ENCODE measurements around the gene IRF7.

IRF7 gene

DNA sequence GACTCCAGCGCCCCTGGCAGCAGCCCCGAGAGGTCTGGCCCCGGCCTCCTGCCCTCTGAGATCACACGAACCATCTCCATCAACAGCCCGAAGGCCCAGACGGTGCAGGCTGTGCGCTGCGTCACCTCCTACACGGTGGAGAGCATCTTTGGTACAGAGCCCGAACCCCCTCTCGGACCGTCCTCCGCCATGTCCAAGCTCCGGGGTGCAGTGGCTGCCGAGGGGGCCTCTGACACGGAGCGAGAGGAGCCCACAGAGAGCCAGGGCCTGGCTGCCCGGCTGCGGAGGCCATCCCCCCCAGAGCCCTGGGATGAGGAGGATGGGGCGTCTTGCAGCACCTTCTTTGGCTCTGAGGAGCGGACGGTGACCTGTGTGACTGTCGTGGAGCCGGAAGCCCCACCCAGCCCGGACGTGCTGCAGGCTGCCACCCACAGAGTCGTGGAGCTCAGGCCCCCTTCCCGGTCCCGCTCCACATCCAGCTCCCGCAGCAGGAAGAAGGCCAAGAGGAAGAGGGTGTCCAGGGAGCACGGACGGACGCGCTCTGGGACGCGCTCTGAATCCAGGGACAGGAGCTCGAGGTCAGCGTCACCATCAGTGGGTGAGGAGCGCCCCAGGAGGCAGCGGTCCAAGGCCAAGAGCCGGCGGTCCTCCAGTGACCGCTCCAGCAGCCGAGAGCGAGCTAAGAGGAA is 7.6 kb downstream of the IRF7 start:
- DNase-seq (ENCODE audit: low spot score) = no peak

DNA sequence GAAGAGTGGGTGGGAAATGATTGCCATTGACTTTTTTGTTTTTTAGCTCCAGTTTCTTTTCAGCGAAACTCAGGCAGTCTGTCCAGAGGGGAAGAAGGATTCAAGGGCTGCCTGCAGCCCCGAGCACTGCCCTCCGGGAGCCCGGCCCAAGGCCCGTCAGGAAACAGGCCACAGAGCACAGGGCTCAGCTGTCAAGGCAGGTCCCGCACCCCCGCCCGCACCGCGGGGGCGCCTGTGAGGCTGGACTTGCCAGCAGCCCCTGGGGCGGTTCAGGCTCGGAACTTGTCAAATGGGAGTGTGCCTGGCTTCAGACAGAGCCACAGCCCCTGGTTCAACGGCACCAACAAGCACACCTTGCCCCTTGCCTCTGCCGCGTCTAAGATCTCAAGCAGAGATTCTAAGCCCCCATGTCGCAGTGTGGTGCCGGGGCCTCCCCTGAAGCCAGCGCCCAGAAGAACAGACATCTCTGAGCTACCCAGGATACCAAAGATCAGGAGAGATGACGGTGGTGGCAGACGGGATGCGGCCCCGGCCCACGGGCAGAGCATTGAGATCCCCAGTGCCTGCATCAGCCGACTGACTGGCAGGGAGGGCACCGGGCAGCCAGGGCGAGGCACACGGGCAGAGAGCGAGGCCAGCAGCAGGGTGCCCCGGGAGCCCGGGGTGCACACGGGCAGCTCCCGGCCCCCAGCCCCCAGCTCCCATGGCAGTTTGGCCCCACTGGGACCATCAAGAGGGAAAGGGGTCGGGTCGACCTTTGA is 8.6 kb downstream of the IRF7 start:
- no peak for DNase-seq (ENCODE audit: low spot score)

DNA sequence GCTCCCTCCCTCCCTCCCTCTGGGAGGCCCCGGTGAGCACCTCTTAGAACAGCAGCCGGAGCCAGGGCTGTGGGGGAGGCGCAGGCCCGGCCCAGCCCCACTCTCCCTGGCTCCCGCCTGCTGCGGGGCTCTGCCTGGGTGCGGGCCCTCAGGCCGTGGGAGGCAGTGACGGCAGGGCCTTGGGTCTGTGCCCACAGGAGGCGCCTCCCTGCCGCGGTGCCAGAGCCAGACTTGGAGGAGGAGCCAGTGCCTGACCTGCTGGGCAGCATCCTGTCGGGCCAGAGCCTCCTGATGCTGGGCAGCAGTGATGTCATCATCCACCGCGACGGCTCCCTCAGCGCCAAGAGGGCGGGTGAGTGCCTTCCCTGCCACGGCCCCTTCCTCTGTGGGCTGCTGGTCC is 9.5 kb downstream of the IRF7 start:
- DNase-seq (ENCODE audit: low spot score) = no peak

DNA sequence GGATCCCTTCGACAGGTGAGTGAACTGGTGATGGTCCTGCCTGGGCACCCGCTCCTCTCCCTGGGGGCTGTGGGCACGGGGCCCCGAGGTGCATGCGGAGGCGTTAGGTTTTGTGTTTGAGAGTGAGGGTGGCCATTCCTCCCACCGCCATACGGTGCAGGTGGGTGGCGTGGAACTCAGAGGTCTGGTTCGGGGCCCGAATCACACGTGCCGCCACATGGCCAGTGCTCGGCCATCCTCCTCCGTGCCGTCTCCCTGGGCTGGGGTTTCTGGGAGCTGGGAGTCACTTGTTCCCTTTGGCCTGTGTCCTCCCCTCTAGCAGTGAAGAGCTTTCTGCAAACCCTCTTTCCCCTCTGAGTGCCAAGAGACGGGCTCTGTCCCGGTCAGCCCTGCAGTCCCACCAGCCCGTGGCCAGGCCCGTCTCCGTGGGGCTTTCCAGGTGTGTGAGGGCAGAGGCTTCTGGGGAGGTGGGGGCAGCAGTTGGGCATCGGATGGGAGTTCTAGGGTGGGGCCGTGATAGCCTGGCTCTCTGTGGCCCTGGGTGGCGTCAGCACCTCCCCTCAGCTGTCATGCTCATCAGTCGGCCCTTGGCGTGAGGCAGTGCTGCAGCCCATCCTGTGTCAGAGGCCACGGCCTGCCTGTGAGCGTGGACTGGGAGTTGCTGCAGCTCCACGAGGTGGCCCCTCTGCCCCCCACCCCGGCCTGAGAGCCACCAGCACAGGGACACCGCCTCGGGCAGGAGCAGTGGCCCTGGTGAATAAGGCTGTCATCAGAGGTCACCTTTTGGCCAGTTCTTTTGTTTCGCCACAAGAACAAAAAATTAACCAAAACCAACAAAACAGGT is 10.2 kb downstream of the IRF7 start:
- DNase-seq (ENCODE audit: low spot score) = no peak

DNA sequence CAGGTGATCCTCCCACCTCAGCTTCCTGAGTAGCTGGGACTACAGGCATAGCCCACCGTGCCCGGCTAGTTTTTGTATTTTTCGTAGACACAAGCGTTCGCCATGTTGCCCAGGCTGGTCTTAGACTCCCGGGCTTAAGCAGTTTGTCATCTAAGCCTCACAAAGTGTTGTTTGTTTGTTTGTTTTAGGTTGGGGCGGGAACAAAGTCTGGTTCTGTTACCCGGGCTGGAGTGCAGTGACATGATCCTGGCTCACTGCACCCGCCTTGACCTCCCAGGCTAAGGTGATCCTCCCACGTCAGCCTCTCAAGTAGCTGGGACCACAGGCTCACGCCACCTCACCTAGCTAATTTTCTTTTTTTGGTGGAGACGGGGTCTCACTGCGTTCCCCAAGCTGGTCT is 12.6 kb downstream of the IRF7 start:
- DNase-seq (ENCODE audit: low spot score) = no peak

DNA sequence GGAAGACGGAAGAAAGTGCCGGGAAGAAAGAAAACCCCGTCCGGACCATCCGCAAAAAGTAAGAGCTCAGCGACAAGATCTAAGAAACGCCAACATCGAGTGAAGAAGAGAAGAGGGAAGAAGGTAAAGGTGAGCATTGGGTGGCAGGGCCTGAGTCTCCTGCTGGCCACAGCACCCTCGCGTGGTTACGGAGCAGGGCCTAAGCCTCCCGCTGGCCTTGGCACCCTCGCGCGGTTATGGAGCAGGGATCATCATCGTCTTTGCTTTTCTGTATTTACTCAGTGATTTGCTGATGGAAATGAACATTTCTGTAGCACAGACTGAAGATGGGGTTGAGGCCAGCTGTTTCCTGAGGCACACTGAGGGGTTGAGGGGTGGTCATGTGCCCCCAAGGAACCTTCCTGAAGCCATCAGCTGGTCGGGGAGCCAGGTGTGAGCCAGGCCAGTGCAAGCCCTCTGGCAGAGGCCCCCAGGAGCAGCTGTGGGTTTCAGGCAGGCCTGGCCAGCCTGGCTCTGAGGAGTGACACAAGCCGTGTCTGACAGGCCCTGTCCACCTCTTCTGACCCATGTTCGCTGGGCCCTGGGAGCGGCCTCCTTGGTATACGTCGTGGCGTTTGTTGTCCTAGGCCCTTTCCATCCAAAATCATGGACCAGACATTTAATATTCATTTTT is 14.0 kb downstream of the IRF7 start:
- DNase-seq (ENCODE audit: low spot score) = no peak

DNA sequence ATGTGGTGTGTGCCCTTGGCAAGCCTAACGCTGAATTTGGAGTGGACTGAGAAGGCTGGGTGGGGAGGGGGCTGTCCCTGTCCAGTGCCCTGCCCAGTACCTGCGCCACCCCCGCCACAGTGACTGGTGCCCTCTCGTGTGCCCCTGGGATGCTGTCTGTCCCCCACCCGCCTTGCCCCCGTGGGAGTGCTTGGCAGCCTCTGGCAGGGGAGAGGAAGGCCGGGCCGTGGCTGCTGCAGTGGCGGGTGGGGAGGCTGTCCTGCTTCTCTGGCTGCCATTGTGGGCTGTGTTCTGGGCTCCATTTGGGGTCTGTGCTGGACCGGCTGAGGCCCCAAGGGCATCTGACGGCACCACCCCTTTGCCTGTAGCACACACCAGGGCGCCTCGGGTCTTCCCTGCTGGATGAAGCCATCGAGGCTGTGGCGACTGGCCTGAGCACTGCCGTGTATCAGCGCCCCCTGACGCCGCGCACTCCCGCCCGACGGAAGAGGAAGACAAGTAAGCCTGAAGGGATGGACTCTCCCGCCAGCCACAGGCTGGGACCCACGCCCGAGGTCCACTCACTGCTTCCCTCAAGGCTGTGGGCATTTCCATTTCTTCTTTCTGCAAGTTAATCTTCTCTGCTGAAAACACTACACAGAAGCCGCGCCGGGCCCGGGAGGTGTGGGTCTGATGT is 17.6 kb downstream of the IRF7 start:
- no peak for DNase-seq (ENCODE audit: low spot score)

DNA sequence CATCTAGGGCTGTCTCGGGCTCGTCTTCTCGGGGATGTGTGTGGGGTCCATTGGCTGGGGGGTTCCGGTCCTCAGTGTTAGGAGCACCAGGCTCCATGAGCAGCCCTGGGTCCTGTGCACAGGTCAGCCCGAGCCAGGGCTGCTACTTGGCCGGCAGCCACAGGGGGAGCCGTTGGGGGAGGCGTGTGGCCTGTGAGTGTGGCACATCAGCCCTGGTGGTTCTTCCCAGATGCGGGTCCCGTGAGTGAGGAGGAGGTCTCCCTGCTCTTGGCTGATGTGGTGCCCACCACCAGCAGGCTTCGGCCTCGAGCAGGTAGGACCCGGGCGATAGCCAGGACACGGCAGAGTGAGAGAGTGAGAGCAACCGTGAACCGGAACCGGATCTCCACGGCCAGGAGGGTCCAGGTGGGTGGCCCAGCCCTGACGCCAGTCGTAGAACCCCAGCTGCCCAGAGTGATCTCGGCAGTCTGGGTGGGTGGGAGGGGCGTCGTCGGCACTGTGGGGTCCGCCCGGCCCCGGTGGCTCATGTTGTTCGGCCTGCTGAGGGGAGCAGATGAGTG is 18.5 kb downstream of the IRF7 start:
- no peak for DNase-seq (ENCODE audit: low spot score)

DNA sequence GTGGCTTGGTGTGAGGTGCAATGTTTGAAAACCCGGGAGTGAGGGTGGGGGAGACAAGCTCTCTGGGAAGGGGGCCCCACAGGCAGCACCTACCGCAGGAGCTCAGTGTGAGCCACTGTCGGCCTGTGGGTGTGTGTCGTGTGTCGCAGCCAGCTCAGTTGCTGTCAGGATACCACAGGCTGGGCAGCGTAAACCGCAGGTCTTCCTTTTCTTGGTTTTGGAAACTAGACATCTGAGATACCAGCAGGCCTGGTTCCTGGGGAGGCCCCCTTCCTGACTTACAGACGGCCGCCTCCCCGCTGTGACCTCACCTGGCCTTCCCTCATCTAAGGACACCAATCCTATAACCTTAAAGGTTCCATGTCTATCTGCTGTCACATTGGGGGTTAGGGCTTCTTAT is 19.4 kb downstream of the IRF7 start:
- DNase-seq (ENCODE audit: low spot score) = no peak

DNA sequence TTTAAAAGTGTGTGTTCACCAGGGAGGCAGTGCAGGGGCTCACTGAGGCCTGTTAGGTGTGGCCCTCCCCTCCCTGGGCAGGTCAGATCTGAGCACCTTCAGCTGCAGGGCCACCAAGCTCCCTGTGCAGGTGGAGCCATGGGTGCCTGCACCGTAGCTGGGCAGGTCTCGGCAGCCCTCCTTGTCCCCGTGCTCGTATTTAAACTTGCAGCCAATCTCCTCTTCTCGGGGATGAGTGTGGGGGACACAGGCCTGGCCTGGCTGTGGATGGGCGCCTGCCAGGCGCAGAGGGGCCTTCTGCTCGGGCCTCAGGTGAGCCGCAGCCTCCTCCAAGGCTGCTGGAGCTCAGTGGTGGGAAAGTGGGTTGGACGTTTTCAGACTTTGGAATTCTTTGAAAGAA is 20.4 kb downstream of the IRF7 start:
- no peak for DNase-seq (ENCODE audit: low spot score)

DNA sequence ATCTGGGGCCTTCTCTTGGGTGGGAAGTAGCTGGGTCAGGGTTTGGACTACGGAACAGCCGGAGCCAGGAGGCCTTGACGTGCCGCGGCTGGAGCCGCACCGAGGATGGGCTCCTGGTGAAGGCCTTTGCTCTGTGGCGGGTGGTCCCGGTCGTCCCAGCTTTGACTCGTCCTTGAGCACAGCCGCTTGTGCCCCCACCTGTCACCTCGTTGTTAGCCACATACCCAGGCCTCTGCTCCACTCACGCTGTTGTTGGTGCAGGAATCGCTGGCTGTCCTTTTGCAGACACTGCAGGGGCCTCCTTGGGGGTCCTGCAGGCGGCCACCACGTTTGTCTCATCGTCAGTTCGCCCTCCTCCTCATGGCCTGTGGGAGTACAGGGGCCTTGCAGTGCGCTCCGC is 22.4 kb downstream of the IRF7 start:
- no peak for DNase-seq (ENCODE audit: low spot score)

DNA sequence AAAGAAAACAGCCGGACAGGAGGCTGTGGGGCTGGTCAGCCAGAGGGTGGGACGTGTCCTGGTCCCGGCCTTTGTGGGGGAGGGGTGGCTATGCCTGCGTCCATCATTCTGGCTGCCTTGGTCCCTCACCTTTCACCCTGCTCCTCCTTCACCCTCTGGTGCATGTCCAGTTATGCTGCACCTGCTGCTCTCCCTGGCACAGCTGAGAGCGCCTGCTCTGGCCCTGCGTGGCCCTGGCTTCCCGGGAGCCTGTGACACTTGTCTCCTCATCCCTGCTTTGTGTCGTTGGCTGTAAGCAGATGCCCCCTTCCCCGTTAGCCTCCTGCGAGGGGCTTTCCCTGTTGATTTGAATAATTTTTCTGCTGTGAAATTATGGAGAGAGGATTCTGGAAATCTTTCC is 22.8 kb downstream of the IRF7 start:
- DNase-seq (ENCODE audit: low spot score) = no peak

DNA sequence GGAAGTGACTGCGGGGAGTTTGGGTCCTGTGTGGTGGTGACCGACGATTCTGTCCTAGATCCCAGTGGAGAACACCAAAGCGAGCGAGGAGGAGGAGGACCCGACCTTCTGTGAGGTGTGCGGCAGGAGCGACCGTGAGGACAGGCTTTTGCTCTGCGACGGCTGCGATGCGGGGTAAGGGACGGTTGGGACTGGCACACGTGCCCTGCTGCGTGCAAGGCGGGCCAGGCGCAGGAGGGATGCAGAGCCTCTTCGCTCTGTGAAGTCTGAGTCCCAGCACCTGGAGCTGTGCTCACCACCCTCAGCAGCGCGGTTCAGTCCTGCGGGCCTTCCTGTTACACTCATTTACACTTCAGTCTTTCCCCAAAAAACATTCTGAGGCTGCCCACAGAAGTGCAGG is 23.2 kb downstream of the IRF7 start:
- DNase-seq (ENCODE audit: low spot score) = no peak

DNA sequence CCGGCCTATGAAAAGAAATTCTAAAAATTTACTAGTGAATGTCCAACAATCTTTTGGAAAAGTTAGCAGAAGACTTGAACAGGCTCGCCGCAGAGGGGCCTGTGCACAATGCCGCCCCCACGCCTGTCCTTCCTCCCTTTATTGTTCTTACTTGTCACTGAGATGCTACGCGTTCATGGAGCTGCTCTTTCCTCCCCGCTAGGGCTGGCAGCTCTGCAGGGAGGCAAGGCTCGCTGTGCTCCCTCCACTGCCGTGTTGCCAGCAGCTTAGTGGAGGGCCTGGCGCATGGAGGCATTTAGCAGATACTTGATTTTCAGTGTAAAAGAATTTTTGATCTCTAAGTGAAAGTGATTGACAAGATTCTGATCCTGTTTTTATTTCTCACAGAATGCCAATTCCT is 24.8 kb downstream of the IRF7 start:
- no peak for DNase-seq (ENCODE audit: low spot score)

DNA sequence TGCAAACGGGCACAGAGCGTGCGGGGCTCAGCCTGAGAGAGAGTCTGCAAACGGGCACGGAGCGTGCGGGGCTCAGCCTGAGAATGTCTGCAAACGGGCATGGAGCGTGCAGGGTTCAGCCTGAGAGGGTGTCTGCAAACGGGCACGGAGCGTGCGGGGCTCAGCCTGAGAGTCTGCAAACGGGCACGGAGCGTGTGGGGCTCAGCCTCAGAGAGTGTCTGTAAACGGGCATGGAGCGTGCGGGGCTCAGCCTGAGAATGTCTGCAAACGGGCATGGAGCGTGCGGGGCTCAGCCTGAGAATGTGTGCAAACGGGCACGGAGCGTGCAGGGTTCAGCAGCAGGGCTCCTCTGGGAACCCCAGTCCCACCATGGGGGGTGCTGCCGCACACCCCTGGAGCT is 26.0 kb downstream of the IRF7 start:
- no peak for DNase-seq (ENCODE audit: low spot score)

DNA sequence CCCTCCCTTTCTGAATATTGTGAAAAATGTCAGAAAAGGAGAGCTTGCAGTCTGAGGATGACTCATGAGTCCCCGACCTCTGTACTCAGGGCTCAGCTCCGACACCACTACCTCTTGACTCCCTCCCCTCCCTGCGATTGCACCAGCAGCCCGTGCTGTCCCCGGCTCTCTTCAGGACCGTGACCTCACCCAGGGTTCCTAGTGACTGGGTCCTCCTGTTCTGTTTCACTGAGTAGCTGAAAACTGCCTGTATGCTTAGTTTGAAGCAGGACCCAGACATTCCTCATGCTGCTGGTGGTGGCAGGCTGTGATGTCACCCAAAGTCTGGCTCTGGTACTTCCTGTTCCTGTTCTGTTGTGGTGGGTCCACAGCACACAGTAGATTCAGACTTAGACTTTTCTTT is 27.8 kb downstream of the IRF7 start:
- DNase-seq (ENCODE audit: low spot score) = peak; percentile 61

DNA sequence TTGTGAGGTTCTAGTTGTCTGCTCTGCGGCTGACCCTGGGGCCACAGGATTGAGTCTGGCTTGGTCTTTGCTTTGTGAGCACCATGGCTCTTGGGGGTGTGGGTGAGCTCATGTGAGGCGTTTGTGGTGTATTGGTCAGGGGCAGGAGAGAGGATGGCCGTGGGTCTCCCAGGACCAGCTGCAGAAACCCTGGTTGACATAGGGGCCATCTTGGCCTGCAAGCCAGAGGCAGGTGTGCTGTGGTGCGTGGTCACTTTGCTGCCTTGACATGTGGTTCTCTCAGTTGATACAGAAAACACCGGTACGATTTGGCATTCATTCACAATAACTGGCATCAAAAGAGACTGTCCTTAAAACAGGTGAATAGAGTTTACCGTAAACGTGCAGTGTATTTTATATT is 28.2 kb downstream of the IRF7 start:
- DNase-seq (ENCODE audit: low spot score) = no peak

DNA sequence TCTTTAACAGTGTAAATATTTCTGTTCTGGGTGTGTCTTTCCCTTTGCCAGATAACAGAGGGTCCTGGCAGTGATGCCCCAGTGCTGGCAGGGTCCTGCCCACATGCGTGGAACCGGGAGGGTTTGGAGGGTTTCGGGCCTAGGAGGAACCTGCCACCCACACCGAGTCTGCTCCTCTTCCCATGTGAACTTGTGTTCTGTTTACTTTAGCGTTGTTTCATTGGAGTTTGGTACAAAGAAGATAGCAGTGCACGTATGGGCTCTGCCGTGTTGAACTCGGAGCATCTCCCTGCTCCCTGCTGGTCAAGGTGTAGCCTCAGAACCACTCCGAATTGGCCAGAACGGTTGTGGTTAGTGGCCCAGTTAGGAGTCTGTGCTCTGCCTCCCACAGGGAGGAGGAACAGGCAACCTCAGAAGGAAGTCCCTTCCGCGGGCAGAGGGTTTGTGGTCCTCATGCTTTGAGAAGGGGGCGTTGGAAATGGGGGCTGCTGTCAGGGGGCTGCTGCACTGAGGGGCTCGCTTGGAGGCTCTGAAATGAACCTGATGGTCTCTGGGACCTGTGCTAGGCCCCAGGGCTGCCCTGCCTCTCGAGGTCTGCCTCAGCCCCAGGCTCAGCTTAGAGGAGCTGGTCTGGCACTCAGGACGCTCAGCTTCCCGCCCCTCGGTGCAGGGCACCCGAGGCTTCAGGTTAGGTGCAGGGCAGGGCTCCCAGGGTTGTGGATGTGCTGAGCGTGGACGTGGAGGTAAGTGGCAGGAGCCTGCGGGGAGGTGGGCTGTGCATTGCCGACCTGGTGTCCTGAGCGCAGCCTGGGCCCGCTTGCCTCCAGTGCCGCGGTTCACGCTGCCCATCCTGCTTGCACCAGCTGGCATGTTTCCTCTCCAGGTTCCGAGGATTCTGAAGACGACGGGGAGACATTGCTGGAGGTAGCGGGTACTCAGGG is 29.1 kb downstream of the IRF7 start:
- DNase-seq (ENCODE audit: low spot score) = no peak

DNA sequence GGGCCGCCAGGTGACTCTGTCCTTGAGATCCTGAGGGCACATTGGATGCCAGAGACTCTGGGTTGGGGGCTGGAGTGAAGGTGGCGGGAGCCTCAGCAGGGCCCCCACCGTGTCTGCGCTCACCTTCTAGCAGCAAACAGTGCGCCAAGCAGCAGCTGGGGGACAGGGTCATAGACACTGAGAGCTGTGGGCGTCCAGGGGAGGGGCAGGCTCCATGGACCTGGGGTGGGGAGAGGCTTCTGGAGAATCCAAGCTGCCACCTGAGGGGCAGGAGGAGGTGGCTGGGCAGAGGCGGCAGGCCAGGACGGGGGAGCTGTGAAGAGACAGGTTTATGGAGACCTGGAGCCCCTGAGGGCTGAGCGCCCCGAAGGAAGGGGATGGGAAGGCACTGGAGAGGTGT is 31.5 kb downstream of the IRF7 start:
- no peak for DNase-seq (ENCODE audit: low spot score)

DNA sequence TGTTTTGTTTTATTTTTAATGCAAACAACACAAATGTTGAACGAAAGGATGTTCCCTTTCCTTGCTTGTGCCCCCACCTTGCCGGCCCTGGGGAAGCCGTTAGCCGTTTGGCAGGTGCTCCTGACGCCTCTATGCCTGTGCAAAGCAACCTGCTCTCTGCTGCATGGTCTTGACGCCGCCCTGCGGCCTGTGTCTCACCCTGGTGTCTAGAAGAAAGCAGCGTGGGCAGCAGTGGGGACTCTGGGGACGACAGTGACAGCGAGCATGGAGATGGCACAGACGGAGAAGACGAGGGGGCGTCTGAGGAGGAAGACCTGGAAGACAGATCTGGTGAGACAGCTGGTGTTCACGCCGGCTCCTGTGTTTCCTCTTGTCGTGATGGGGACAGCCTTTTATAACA is 34.0 kb downstream of the IRF7 start:
- no peak for DNase-seq (ENCODE audit: low spot score)

Measured in CD4-positive, alpha-beta T cell treated with Interleukin-6 at 100 ng/mL for 8 hours (primary cell).